Left ventricle myocardium inferior (tissue), 1 donor: ENCODE measurements around the gene HOXB3. TPM values are rescaled to one million over a fixed set of nuclear protein-coding genes. Genes with fewer than 3 reads are reported as not detected.
A peak's percentile ranks its signal among the peaks of the same experiment; 100 is the strongest.

Source experiments
- DNase-seq: peaks from one replicate; pipeline ENCODE4 v3.0.0-alpha.2; 2020
- H3K27ac ChIP-seq: fragments of 200-600 bp; replicated peaks from 2 replicates; pipeline ENCODE4 v1.8.0; 2021
- H3K27me3 ChIP-seq: fragments of 200-600 bp; 2 replicates; pipeline ENCODE4 v1.8.0; 2021; ENCODE audit warnings: low read depth
- H3K36me3 ChIP-seq: fragments of 200-600 bp; 2 replicates; pipeline ENCODE4 v1.8.0; 2021
- H3K4me1 ChIP-seq: fragments of 200-600 bp; 2 replicates; pipeline ENCODE4 v1.8.0; 2021
- H3K4me3 ChIP-seq: fragments of 200-600 bp; 2 replicates; pipeline ENCODE4 v1.8.0; 2021; ENCODE audit warnings: mild to moderate bottlenecking, moderate library complexity
- H3K9me3 ChIP-seq: fragments of 200-600 bp; replicated peaks from 2 replicates; pipeline ENCODE4 v1.8.0; 2021
- intact Hi-C: fragments of 100-400 bp; cut with micrococcal nuclease; formaldehyde crosslinking; loops from one replicate; pipeline ENCODE4 v1.11.0; 2022
- total RNA-seq: library from RNA; stranded (reverse); fragmentation: NEBNext Ultra II Directional; extraction: Animal tissue kit (Norgen Biotek cat#: 25700); gene quantifications from one replicate; pipeline ENCODE4 v1.2.1, GENCODE V29; 2021
- TF ChIP-seq, protein P1 (sequence below): fragments of 200-600 bp; IDR thresholded peaks from 2 replicates; pipeline ENCODE4 v1.8.0; 2021; ENCODE audit warnings: antibody characterized with exemption, mild to moderate bottlenecking, borderline replicate concordance
- donor health status: DM: no; HTN: yes; CAD: no; lungs with severe emphysema.

Gene HOXB3
- total RNA-seq, 1 donor from 2014 or later = 0.91 TPM

DNA sequence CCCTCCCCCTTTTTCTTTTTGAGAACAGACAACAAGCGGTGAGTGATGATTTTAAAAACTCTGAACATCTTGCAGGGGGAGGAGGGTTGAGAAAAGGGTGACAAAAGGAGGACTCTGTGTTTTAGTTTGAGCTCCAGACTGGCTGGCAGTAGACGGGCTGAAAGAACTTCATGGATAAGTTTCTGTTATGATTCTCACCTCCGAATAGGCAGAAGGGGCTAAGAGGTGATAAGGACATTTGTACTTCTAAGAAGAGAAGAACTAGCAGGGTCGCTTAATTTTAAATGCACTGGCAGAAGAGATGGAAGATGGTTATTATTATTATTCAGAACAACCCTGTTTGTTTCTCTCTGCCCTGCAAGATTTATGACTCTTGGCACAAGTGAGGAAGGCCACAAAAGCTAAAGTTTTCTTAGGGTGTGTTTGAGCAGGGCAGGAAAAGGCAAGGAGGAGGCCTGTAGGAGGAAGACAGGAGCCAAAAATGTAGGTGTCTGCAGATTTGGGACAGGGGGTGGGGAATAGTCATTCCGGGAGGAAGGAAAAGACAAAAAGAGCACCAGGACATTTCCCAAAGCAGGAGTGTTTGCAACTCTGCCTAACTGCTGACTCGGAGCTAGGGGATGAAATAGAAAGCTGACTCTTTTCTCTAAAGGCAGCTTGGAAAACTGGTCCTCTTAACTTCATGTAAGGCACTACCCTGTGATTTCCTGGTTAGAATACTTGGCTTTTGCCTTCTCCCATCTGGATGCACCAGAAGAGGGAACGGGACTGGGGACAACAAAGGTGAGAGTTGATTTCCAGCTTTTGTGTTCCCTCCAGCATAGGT lies 33.3 kb downstream of the HOXB3 start:
- H3K4me3 ChIP-seq = no peak overlapping the region
- peaks cover 19% of the 10 kb centered on the region for H3K4me1 ChIP-seq
- no peaks in the 10 kb centered on the region for H3K9me3 ChIP-seq

GRCh38 chr17:48556229-48556575 lies 33.8 kb downstream of the HOXB3 start:
- Histone ChIP-seq H3K4me1 (peaks cover 19% of the 10 kb centered on the region), H3K27me3 (peaks cover 99% of the 10 kb centered on the region), H3K9me3 (no peaks in the 10 kb centered on the region), H3K27ac (no peak overlapping the region), H3K4me3 (no peak overlapping the region), H3K36me3 (no peaks in the 10 kb centered on the region)
- no peak for DNase-seq
- TF ChIP-seq, protein P1, sequence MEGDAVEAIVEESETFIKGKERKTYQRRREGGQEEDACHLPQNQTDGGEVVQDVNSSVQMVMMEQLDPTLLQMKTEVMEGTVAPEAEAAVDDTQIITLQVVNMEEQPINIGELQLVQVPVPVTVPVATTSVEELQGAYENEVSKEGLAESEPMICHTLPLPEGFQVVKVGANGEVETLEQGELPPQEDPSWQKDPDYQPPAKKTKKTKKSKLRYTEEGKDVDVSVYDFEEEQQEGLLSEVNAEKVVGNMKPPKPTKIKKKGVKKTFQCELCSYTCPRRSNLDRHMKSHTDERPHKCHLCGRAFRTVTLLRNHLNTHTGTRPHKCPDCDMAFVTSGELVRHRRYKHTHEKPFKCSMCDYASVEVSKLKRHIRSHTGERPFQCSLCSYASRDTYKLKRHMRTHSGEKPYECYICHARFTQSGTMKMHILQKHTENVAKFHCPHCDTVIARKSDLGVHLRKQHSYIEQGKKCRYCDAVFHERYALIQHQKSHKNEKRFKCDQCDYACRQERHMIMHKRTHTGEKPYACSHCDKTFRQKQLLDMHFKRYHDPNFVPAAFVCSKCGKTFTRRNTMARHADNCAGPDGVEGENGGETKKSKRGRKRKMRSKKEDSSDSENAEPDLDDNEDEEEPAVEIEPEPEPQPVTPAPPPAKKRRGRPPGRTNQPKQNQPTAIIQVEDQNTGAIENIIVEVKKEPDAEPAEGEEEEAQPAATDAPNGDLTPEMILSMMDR = no peak
- intact Hi-C loops = no loop called here

More for the DNA sequence above, 33.3 kb downstream of the HOXB3 start:
- Histone ChIP-seq H3K27me3 (peaks cover 99% of the 10 kb centered on the region), H3K27ac (peak overlapping the region; percentile 22), H3K36me3 (no peaks in the 10 kb centered on the region)
- TF ChIP-seq, protein P1 = no peak
- DNase-seq = no peak
- intact Hi-C loops = no loop called here

GRCh38 chr17:48555258-48556228 lies 34.5 kb downstream of the HOXB3 start:
- peaks cover 100% of the 10 kb centered on the region for H3K27me3 ChIP-seq
- H3K9me3 ChIP-seq = no peaks in the 10 kb centered on the region
- peak overlapping the region; percentile 46 for H3K27ac ChIP-seq
- no peaks in the 10 kb centered on the region for H3K36me3 ChIP-seq
- peaks cover 19% of the 10 kb centered on the region for H3K4me1 ChIP-seq
- TF ChIP-seq, protein P1 = no peak
- H3K4me3 ChIP-seq = peak overlapping the region; percentile 59
- intact Hi-C loops = no loop called here
- no peak for DNase-seq

DNA sequence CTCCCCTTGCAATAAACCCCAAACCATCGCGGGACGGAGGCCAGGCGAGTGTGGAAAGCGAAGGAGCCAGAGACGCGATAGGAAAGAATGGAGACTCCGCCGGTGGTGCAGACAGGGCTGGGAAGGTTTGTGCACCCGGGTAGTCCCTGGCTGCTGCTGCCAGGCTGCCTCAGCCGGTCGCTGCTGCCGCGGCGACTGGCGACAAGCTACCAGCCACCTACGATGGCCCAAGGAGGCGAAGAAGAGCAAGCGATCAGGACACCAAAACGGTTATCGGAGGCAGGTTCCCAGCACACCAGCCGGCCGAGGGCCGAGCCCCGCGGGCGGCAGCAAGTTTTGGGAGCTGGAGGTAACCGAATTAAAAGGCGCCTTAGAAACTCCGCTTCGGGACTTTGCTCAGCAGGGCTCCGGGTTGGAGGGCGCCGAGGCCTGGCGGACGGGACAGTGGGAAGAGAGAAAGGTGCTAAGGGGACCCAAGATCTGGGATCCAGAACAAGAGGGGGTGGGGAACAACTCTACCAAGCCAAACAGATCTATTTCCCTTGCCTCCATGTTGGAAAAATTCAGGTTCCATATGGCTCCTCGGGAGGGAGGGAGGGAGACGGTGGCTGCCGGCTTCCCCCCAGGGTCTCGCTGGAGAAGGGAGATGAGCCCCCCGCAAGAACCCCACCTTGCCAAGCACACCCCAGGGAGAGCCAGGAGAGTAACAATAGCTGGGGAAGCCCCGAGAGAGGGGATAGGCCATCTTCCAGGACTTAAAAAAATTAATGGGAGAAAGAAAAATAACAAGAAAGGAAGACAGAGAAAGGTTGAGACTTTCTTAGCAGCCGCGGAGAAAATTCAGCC lies 35.4 kb downstream of the HOXB3 start:
- no peak for DNase-seq
- TF ChIP-seq, protein P1 = no peak
- Histone ChIP-seq H3K27me3 (peaks cover 100% of the 10 kb centered on the region), H3K9me3 (no peaks in the 10 kb centered on the region), H3K4me3 (peak overlapping the region; percentile 59), H3K27ac (peak overlapping the region; percentile 46), H3K36me3 (no peaks in the 10 kb centered on the region), H3K4me1 (peaks cover 19% of the 10 kb centered on the region)
- intact Hi-C loops = no loop called here

DNA sequence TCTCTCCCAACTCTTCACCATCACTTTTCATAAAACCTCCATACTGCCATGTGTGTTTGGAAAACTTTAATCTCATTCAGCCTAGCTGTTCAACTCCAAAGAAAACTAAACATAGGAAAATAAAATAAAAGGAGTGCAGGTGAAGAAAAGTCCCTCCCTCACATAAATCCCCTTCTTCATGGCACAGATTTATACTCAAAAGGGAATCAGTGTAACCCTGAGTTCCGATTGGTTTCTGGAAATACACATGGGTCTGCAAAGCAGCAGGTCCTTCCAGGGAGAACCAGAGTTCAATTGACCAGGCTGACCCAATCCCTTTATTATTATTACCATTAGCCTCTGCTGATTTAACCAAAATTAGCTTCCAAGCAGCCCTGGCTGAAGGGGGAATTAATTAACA lies 36.2 kb downstream of the HOXB3 start:
- Histone ChIP-seq H3K4me1 (peaks cover 19% of the 10 kb centered on the region), H3K36me3 (no peaks in the 10 kb centered on the region), H3K27me3 (peaks cover 100% of the 10 kb centered on the region), H3K27ac (peak overlapping the region; percentile 46), H3K4me3 (peak overlapping the region; percentile 59), H3K9me3 (no peaks in the 10 kb centered on the region)
- intact Hi-C loops = no loop called here
- DNase-seq = no peak
- TF ChIP-seq, protein P1 = no peak
